Right lobe of liver (tissue), 4 donors: ENCODE results near the gene MN1.

Experiments
- CTCF ChIP-seq, 4 donors: fragments of 200-600 bp in 3 of 4; fragments of 450-650 bp in 1 of 4; IDR thresholded peaks; one replicate each; pipeline versions ENCODE4 v1.5.1 to v1.8.0; 2016 to 2022; ENCODE audit warnings: antibody characterized with exemption in 4 of 4, mild to moderate bottlenecking in 2 of 4
- POLR2A ChIP-seq: fragments of 450-650 bp; IDR thresholded peaks from one replicate; pipeline ENCODE4 v1.6.1; 2017; ENCODE audit warnings: antibody characterized with exemption, mild to moderate bottlenecking
- donor health status: DM: no; HTN: no; CAD: no.
- donor health status: DM: no; HTN: no; CAD: no.
- donor health status: DM: no; HTN: yes; CAD: no.

GRCh38 chr22:27711012-27711411 lies 90.5 kb downstream of the MN1 start:
- no peak for TF ChIP-seq CTCF (IDR thresholded peaks at IDR 0.05)
- TF ChIP-seq POLR2A = no peak
